Stimulated activated CD8-positive, alpha-beta memory T cell treated with anti-CD3 and anti-CD28 coated beads, Interleukin-15, amount 100 ng/mL, for 24 hours (primary cell): ENCODE data around the gene PDXP.
"Not testable (repeated sequence)": the region's sequence is repeated elsewhere in the genome, so short reads cannot be mapped to it uniquely, and the experiment has no call there.

ENCODE experiments used
- DNase-seq: peaks from one replicate; pipeline ENCODE4 v3.0.0-alpha.2; 2020; ENCODE audit warnings: low read depth

The PDXP gene

GRCh38 chr22:37674951-37675929, 16.7 kb downstream of the PDXP start, which contains the start of gene LGALS1:
LGALS1 (plus strand) TSS chr22:37675636; CDS start chr22:37675703, 67 bp downstream.
- no peak for DNase-seq

- DNase-seq = no peak
These were observed 17.6 kb downstream of the PDXP start for GRCh38 chr22:37675930-37676735.

GRCh38 chr22:37676736-37677492, 18.4 kb downstream of the PDXP start:
- peak; percentile 77 for DNase-seq

- no peak for DNase-seq
These were observed 19.0 kb downstream of the PDXP start for GRCh38 chr22:37677493-37677974.

- no peak for DNase-seq
These were observed 19.8 kb downstream of the PDXP start for GRCh38 chr22:37678372-37678771.

GRCh38 chr22:37679670-37680069, 21.1 kb downstream of the PDXP start:
- DNase-seq = no peak

GRCh38 chr22:37680191-37680851, 21.8 kb downstream of the PDXP start:
- DNase-seq = no peak

GRCh38 chr22:37681001-37681424, 22.5 kb downstream of the PDXP start:
- DNase-seq = no peak

- no peak for DNase-seq
These were observed 23.1 kb downstream of the PDXP start for GRCh38 chr22:37681556-37682049.

- no peak for DNase-seq
These were observed 26.5 kb downstream of the PDXP start for GRCh38 chr22:37684803-37685615.

- DNase-seq = peak; percentile 36
These were observed 27.8 kb downstream of the PDXP start, which contains the start of gene NOL12 for GRCh38 chr22:37686002-37686982. NOL12 (plus strand) TSS chr22:37686343; CDS start chr22:37686393, 50 bp downstream.

- no peak for DNase-seq
These were observed 31.9 kb downstream of the PDXP start for GRCh38 chr22:37690407-37690806.

- no peak for DNase-seq
These were observed 32.5 kb downstream of the PDXP start for GRCh38 chr22:37690901-37691504.

GRCh38 chr22:37692627-37693285, 34.2 kb downstream of the PDXP start:
- no peak for DNase-seq

GRCh38 chr22:37694131-37694530, 35.6 kb downstream of the PDXP start:
- DNase-seq = not testable (repeated sequence)

GRCh38 chr22:37696260-37696656, 37.7 kb downstream of the PDXP start:
- DNase-seq = not testable (repeated sequence)

- DNase-seq = peak; percentile 60
These were observed 38.4 kb downstream of the PDXP start, which contains the start of gene TRIOBP for GRCh38 chr22:37696657-37697537. TRIOBP (plus strand) TSS chr22:37697048; CDS start chr22:37701366, 4,318 bp downstream.
